Stimulated activated CD4-positive, alpha-beta T cell treated with anti-CD3 and anti-CD28 coated beads, Interleukin-2, amount 100 ng/mL, for 4 hours (primary cell): ENCODE measurements around the gene QTRT2.

ENCODE experiments used
- DNase-seq: peaks from one replicate; pipeline ENCODE4 v3.0.0-alpha.2; 2020; ENCODE audit warnings: low read depth

The QTRT2 gene

GRCh38 chr3:114122027-114122709 lies 65.6 kb downstream of the QTRT2 start:
- DNase-seq = no peak

DNA sequence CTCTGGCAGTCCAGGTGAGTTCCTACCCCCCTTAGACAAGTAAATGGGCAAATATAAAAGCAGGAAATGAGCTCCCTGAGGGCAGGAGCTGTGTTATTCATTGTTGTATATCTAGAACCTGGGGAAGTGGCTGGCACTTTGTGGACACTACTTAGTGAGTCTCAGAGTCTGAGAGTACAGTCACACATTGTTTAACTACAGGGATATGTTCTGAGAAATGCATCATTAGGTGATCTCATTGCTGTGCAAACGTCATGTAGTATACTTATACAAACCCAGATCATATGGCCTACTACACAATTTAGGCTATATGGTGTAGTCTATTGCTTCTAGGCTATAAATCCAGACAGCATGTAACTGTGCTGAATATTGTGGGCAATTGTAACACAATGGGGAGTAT lies 69.9 kb downstream of the QTRT2 start:
- no peak for DNase-seq

DNA sequence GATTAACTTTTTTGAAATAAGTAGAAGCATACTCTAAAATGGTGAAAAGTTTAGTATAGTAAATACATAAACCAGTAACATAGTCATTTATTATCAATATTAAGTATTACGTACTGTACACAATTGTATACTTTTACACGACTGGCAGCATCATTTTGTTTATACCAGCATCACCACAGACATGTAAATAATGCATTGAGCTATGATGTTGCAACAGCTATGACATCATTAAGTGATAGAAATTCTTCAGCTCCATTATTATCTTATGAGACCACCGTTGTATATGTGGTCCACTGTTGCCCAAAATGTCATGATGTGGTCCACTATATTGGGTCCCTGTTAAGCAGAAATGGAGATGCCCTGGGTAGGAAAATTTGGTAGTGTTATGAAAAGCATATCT lies 71.0 kb downstream of the QTRT2 start:
- no peak for DNase-seq

DNA sequence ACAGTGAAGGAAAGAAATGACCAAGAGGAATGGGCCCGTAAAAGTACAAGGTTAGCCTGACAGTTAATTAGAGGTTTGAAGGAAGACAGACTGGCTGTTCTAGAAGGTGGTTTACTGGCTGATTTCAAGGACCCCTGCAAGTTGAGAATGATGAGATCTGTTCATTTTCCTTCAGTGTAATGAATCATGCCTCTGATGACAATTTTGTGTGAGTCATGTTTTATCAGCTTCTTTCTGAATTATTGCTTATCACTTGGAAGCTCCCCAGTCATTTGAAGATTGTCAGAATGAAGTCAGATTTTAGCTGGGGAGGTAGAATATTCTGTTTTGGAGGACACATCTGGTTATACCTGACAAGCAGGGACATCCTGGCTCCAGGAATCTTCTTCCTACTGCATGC lies 71.7 kb downstream of the QTRT2 start:
- DNase-seq = no peak

DNA sequence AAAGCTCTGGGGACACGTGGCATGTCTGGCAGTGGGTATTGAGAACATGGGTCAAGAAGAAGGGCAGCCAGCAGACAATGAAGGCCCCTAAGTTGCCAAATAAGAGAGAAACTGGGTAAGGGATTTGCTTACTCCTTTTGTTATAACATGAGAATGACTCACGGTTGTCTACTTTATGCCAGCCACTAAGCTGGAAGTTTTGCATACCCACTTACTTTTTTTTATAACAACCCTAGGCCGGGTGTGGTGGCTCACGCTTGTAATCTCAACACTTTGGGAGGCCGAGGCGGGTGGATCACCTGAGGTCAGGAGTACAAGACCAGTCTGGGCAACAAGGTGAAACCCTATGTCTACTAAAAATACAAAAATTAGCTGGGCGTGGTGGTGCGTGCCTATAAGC lies 72.3 kb downstream of the QTRT2 start:
- DNase-seq = no peak

DNA sequence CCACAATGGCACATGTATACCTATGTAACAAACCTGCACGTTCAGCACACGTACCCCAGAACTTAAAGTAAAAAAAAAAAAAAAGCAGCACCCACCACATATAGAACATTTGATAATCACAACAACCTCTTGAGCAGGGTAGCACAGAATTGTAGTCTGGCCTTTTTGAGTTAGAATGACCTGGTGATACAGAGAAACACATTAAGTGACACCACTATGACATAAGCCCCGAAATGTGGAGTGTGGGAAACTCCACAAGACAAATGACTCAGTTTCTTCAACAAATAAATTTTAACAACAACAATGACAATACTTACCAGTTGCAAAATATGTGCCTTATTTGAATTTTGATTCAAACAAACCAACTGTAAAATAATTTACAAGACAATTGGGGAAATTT lies 76.0 kb downstream of the QTRT2 start:
- DNase-seq = no peak

DNA sequence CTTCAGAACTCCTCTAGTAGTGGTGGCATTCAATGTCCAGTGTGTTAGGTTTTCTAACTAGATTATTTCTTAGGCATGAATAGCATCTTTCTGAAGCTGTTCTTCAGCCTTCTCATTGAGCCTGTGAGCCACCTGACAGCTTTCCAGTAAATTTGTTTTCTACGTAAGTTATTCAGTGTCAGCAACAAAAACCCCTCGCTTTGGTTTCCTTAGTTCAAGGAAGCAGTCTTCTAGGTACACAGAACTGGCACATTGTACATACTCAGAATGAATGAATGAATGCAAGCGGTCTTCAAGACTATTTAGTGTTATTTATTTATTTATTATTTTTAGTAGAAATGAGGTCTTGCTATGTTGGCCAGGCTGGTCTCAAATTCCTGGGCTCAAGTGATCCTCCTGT lies 77.4 kb downstream of the QTRT2 start:
- no peak for DNase-seq
